GM12872 (cell line): ENCODE data around the gene KCNMA1.

Source experiments
- CTCF ChIP-seq: IDR thresholded peaks from 3 replicates; pipeline ENCODE4 v1.5.1; 2011; ENCODE audit warnings: low read depth, mild to moderate bottlenecking, low read length, moderate library complexity; ENCODE audit not compliant: insufficient read depth

Gene KCNMA1

GRCh38 chr10:77400033-77400432 is 237.6 kb downstream of the KCNMA1 start:
- no peak for TF ChIP-seq CTCF

GRCh38 chr10:77398986-77399755 is 238.4 kb downstream of the KCNMA1 start:
- no peak for TF ChIP-seq CTCF

- no peak for TF ChIP-seq CTCF
These were observed 239.1 kb downstream of the KCNMA1 start for GRCh38 chr10:77398558-77398957.

GRCh38 chr10:77397103-77397502 is 240.5 kb downstream of the KCNMA1 start:
- TF ChIP-seq CTCF, result no peak

GRCh38 chr10:77396290-77396689 is 241.3 kb downstream of the KCNMA1 start:
- TF ChIP-seq CTCF, result no peak

- TF ChIP-seq CTCF, result no peak
These were observed 243.6 kb downstream of the KCNMA1 start for GRCh38 chr10:77393821-77394501.

- no peak for TF ChIP-seq CTCF
These were observed 244.2 kb downstream of the KCNMA1 start for GRCh38 chr10:77393411-77393810.
